SK-N-SH treated with all-trans-retinoic acid at 6 μM for 48 hours (cell line): ENCODE measurements around the gene AAMDC.

Experiments used
- ARNTL ChIP-seq: fragments of 450-650 bp; formaldehyde crosslinking; IDR thresholded peaks from 2 replicates; pipeline ENCODE4 v1.5.0; 2020; ENCODE audit warnings: low read depth, mild to moderate bottlenecking, moderate library complexity, borderline replicate concordance
- CREB5 ChIP-seq: fragments of 250-450 bp; sonication (Bioruptor Pico); IDR thresholded peaks from 2 replicates; pipeline ENCODE4 v1.5.1; 2020; ENCODE audit warnings: low read depth, mild to moderate bottlenecking, moderate library complexity
- SNAI2 ChIP-seq: fragments of 250-450 bp; sonication (Bioruptor Pico); IDR thresholded peaks from 2 replicates; pipeline ENCODE4 v1.5.0; 2020; ENCODE audit warnings: mild to moderate bottlenecking, moderate library complexity
- TF ChIP-seq, protein P1 (sequence below): fragments of 250-450 bp; sonication (Bioruptor Pico); IDR thresholded peaks from 2 replicates; pipeline ENCODE4 v1.8.0; 2020; ENCODE audit warnings: mild to moderate bottlenecking, moderate library complexity, borderline replicate concordance

- TF ChIP-seq, protein P1, sequence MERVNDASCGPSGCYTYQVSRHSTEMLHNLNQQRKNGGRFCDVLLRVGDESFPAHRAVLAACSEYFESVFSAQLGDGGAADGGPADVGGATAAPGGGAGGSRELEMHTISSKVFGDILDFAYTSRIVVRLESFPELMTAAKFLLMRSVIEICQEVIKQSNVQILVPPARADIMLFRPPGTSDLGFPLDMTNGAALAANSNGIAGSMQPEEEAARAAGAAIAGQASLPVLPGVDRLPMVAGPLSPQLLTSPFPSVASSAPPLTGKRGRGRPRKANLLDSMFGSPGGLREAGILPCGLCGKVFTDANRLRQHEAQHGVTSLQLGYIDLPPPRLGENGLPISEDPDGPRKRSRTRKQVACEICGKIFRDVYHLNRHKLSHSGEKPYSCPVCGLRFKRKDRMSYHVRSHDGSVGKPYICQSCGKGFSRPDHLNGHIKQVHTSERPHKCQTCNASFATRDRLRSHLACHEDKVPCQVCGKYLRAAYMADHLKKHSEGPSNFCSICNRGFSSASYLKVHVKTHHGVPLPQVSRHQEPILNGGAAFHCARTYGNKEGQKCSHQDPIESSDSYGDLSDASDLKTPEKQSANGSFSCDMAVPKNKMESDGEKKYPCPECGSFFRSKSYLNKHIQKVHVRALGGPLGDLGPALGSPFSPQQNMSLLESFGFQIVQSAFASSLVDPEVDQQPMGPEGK (CRISPR knock-in tag) = no peak
- TF ChIP-seq SNAI2 (no peak), ARNTL (CRISPR knock-in tag) (no peak), CREB5 (CRISPR knock-in tag) (no peak)
These were observed 19.5 kb upstream of the AAMDC start for GRCh38 chr11:77801477-77801876.
